Activated T-helper 9 cell treated with anti-CD3 and anti-CD28 coated beads, Interleukin-2, amount 50 U/mL, for 16 hours (primary cell): Measurements from ENCODE around the gene AKAP1.
"Not testable (repeated sequence)": the region's sequence is repeated elsewhere in the genome, so short reads cannot be mapped to it uniquely, and the experiment has no call there.

Experiments
- DNase-seq: peaks from one replicate; pipeline ENCODE4 v3.0.0-alpha.2; 2020; ENCODE audit warnings: low read depth

The AKAP1 gene

DNA sequence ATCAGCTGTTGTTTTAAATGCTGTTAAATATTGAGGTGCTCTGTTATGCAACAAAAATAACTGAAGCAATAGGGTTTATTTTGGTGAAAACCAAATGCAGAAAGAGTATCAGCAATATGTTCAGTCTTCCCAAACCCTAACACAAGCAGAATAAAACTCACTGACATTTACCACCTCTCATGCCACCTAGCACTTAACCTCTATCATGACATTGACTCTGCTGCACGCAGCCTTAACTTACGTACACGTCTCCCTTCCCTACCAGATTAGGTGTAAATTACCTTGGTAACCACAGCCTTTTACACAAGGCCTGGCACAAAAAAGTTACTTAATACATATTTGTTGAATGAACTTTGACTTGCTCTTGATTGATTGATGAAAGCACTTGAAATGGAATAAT is 9.9 kb upstream of the AKAP1 start:
- DNase-seq: no peak

- DNase-seq: no peak
Measured at GRCh38 chr17:57075785-57076184, 9.3 kb upstream of the AKAP1 start.

- no peak for DNase-seq
Measured at GRCh38 chr17:57077000-57077399, 8.0 kb upstream of the AKAP1 start.

- DNase-seq: no peak
Measured at GRCh38 chr17:57078274-57078673, 6.8 kb upstream of the AKAP1 start.

DNA sequence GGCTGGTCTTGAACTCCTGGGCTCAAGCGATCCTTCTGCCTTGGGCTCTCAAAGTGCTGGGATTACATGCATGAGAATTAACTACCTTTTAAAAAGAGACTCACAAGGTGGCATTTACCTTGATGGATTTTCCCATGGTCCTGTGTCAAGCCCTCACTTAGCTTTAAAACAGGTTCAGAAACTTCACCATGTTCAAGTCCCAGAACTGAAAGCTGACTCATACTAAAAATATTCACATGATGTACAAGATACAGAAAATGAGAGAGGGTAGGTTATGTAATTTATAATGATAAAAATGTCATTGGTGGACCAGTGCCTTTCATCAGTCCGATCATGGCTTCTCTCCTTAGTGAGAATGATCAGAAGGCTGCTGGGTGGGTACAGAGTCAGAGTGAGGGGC is 4.3 kb upstream of the AKAP1 start:
- no peak for DNase-seq

DNA sequence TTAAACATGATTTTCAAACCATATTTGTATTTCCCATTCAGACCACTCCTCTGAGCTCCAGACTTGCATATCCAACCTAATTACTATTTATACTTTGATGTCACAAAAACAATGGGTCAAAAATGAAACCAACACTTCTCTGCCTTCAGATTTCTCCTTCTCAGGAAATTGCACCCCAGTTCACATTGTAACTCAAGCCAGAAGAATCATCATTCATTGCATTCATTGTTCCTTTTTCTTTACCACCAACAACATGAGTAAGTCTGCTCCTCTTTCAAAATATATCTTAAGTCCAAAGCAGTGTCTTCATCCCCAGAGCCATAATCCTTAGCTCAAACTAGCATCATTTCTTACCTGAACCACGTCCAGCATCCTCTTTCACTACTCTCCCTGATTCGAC is 2.6 kb upstream of the AKAP1 start:
- DNase-seq: no peak

- DNase-seq: no peak
Measured at GRCh38 chr17:57084361-57084801, 665 bp upstream of the AKAP1 start.

GRCh38 chr17:57085448-57086068 is 512 bp downstream of the AKAP1 start:
- peak; percentile 46 for DNase-seq

- peak; percentile 2 for DNase-seq
Measured at GRCh38 chr17:57086069-57086930, 1.3 kb downstream of the AKAP1 start.

DNA sequence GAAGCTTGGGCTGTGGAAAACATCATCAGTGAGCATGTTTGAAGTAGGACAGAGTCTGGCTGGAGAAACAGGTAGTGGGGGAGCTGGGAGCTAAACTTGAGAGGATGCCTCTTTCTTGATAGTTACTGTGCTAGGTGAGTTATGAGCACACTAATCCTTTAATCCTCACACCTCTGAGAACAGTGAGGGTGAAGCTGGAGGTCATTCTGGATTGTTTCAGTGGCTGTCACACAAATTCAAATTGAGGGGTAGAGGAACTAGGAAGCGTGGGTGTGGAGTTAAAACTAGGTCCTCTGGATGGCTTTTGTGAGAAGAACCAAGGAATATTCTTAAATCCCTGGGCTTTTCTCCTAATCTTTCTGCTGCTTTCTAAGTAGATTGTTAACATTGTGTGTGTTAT is 3.3 kb downstream of the AKAP1 start:
- no peak for DNase-seq

DNA sequence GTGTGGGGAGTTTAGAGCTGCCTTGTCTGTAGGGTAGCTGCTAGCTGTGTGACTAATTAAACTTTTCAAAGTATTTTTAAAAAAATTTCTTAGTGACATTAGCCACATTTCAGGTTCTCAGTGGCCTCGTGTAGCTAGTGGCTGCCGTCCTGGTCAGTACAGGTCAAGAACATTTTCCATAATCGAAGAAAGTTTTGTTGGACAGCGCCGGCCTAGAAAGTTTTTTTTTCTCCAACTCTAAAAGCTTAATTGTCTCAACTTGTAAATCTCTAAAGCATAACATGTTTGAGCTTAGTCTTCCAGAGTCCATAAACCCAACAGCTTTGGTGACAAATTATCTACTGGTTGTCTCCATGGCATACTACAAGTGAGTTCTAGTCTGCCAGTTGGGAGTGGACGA is 4.3 kb downstream of the AKAP1 start:
- no peak for DNase-seq

DNA sequence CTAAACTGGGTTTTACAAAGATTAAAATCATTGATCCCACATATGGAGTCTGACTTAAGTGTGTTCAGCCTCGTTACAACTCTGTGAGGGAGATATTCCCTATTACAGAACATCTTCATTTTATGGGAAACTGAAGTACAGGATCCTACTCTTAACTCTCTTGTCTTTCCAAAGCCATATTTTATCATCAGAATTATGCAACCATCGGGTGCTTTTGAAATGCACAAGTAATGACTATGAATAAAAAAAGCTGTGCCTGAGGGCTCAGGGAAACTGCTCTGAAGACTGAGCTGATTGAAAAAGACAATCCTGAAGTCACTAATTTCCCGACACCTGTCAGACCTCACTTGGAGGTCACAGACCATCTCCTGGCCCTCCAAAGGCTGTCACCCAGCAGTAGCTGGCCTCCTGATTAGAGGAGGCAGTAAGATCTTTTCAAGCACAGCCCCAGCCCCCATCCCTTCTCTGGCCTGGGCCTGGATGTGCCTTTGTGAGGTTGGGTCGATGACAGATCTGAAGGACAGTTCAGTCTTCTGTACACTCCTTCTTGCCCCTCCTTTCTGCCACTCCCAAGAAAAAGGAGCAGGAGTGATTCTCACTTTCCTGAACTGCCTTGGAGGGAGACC is 5.6 kb downstream of the AKAP1 start:
- no peak for DNase-seq

DNA sequence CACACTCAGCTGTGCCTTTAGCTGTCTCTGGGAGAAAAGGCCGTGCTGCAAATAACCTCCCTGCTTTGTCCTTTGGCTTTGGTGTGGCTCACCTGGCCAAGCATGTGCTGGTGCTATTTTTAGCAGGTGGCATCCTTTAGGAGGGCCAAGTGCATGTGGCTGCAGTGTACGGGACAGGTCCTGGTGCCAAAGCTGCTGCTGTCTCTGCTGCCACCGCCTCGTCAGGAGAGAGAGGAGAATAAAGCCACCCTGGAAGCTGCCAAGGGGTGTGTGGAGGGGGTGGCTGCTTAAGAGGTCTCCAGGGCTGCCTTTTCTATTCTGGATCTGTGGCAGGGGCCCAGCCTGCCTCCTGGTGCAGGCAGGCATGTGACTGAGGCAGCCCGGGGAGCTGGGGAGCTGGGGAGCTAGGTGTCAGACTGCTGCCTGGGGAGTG is 6.2 kb downstream of the AKAP1 start:
- no peak for DNase-seq

DNA sequence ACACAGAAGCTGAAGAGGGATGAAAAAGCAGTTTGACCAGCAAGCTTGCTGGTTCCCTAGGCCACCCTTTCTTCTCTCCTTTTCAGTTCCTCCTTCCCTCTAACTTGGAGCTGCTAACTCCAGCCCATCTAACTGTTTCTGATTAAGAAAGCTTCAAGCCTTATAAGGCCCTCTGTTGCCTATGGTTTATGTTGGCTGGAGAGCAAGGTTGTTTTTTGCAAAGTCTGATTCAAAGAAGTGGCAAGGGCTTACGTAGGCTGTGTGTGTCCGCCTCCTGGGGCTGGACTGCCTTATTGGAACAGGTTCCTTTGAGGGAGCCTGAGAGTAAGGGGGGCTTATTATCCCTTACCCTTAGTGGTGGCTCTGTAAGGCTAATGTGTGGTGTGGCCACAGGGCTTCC is 7.1 kb downstream of the AKAP1 start:
- DNase-seq: no peak

GRCh38 chr17:57092779-57093178 is 7.7 kb downstream of the AKAP1 start:
- no peak for DNase-seq

- DNase-seq: no peak
Measured at GRCh38 chr17:57096472-57097202, 11.6 kb downstream of the AKAP1 start.

GRCh38 chr17:57097832-57098421 is 12.9 kb downstream of the AKAP1 start:
- DNase-seq: no peak

GRCh38 chr17:57099165-57099564 is 14.1 kb downstream of the AKAP1 start:
- DNase-seq: no peak

DNA sequence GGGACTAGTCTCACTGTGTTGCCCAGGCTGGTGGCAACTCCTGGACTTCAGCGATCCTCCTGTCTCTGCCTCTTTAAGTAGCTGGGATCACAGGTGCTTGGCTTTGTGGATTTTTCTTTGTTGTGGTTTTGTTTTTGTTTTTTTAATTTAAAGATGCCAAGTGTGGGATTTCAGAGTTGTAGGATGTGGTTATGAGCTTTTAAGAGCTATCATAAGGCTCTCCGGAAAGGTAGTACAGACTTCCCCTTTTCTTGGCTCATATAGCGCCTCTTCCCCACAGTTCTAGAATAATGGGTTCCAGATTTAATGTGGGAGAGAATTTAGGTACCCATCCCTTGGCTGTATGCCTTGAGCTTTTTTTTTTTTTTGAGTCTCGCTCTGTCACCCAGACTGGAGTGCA is 17.1 kb downstream of the AKAP1 start:
- DNase-seq: no peak

DNA sequence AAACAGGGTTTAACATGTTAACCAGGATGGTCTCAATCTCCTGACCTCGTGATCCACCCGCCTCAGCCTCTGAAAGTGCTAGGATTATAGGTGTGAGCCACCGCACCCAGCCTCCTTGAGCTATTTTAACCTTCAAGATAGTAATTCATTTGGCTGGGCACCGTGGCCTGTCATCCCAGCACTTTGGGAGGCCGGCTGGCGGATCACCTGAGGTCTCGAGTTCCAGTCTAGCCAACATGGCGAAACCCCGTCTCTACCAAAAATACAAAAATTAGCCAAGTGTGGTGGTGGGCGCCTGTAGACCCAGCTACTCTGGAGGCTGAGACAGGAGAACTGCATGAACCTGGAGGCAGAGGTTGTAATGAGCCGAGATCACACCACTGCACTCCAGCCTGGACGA is 17.6 kb downstream of the AKAP1 start:
- DNase-seq: not testable (repeated sequence)

GRCh38 chr17:57104461-57105175 is 19.6 kb downstream of the AKAP1 start:
- DNase-seq: no peak
